Mesothelial cell of epicardium (in vitro differentiated cells): ENCODE data around the gene ISY1. TPM values are rescaled to one million over a fixed set of nuclear protein-coding genes. Genes with fewer than 3 reads are reported as not detected.
"Not testable (repeated sequence)": the region's sequence is repeated elsewhere in the genome, so short reads cannot be mapped to it uniquely, and the experiment has no call there.

Experiments used
- DNase-seq, 2 experiments: peaks; one replicate each; pipeline ENCODE4 v3.0.0; 2021; ENCODE audit warnings: low spot score in 2 of 2; ENCODE audit not compliant: unreplicated experiment in 2 of 2
- H3K27ac Mint-ChIP-seq: 2 replicates; pipeline ENCODE4 v1.8.0; 2021; ENCODE audit warnings: mixed read lengths
- H3K27me3 Mint-ChIP-seq: 2 replicates; pipeline ENCODE4 v1.8.0; 2021; ENCODE audit warnings: low read depth, mixed read lengths
- H3K36me3 Mint-ChIP-seq: 2 replicates; pipeline ENCODE4 v1.8.0; 2021; ENCODE audit warnings: mixed read lengths
- H3K4me1 Mint-ChIP-seq: 2 replicates; pipeline ENCODE4 v1.8.0; 2021; ENCODE audit warnings: mixed read lengths
- H3K4me3 Mint-ChIP-seq: 2 replicates; pipeline ENCODE4 v1.8.0; 2021; ENCODE audit warnings: mild to moderate bottlenecking, moderate library complexity, mixed read lengths
- H3K9me3 Mint-ChIP-seq: 2 replicates; pipeline ENCODE4 v1.8.0; 2021; ENCODE audit warnings: mixed read lengths
- CTCF ChIP-seq: fragments of 200-600 bp; sonication (generic); IDR thresholded peaks from one replicate; pipeline ENCODE4 v1.5.0; 2021; ENCODE audit warnings: antibody characterized with exemption; ENCODE audit not compliant: unreplicated experiment
- total RNA-seq: library from RNA; stranded (reverse); gene quantifications from 3 replicates; pipeline ENCODE4 v1.2.1, GENCODE V29; 2021

The ISY1 gene
- total RNA-seq, 1 donor from 2014 or later, result 40.3 TPM

- Mint-ChIP-seq H3K27ac (no peak overlapping the region), H3K4me3 (no peak overlapping the region), H3K9me3 (peaks cover 19% of the 10 kb centered on the region), H3K36me3 (peaks cover 29% of the 10 kb centered on the region), H3K4me1 (peaks cover 5% of the 10 kb centered on the region), H3K27me3 (no peaks in the 10 kb centered on the region)
- no peak for DNase-seq
- no peak for TF ChIP-seq CTCF
Observed at GRCh38 chr3:129100274-129100673, 60.6 kb downstream of the ISY1 start.

DNA sequence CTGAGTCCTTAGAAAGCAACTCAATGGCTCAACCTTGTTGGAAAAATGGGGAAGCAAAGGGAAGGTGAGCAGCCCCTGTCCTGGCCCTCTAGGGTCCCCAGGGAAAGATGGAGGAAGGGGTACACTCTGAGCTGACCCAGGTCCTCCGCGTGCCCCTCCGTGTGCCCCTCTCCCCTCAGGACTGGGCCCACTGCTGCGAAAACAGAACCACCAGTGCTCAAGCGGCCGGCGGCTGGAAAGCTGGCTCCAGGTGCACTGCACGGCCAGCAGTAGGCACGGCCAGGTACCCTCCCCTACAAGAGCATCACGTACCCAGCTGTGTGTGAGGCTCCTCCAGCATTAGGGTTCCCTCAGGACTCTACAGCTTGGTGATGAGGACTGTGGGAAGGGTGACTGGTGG lies 65.6 kb downstream of the ISY1 start:
- Mint-ChIP-seq H3K4me1 (no peaks in the 10 kb centered on the region), H3K27ac (no peak overlapping the region), H3K27me3 (no peaks in the 10 kb centered on the region)

GRCh38 chr3:129088312-129088711 lies 72.6 kb downstream of the ISY1 start:
- not testable (repeated sequence) for H3K27me3 Mint-ChIP-seq, H3K9me3 Mint-ChIP-seq, DNase-seq, H3K27ac Mint-ChIP-seq, H3K4me3 Mint-ChIP-seq, H3K36me3 Mint-ChIP-seq, H3K4me1 Mint-ChIP-seq

More for the DNA sequence above, 65.6 kb downstream of the ISY1 start:
- Mint-ChIP-seq H3K9me3 (peaks cover 19% of the 10 kb centered on the region), H3K36me3 (peaks cover 33% of the 10 kb centered on the region), H3K4me3 (no peak overlapping the region)
- no peak for TF ChIP-seq CTCF
- DNase-seq, result no peak

DNA sequence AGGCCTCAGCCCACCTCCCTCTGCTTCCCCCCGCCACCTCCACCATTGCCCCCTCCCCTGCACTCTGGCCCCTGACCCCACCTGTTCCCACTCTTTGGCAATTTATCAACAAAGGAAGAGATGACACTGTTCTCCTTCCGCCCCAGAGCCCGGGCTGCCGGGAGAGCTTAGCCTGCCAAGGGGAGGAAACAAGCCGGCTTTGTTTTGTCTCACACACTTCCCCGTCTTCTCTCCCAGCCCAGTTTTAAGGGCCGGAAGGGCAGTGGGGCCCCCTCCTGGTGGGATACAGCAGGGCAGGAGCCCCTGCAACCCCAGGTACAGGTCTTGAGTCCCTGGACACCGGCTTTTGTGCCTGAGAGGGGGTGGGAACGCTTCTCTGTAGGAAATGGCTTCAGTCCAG lies 73.0 kb downstream of the ISY1 start:
- not testable (repeated sequence) for H3K27ac Mint-ChIP-seq
- DNase-seq, result peak in 1 of 2 experiments; percentile 53

GRCh38 chr3:129087138-129087702 lies 73.6 kb downstream of the ISY1 start:
- no peak for DNase-seq
- no peaks in the 10 kb centered on the region for H3K4me1 Mint-ChIP-seq
- H3K4me3 Mint-ChIP-seq, result no peak overlapping the region
- H3K27me3 Mint-ChIP-seq, result no peaks in the 10 kb centered on the region
- no peaks in the 10 kb centered on the region for H3K9me3 Mint-ChIP-seq
- peak overlapping the region; percentile 21 for H3K27ac Mint-ChIP-seq
- TF ChIP-seq CTCF, result no peak
- H3K36me3 Mint-ChIP-seq, result peaks cover 2% of the 10 kb centered on the region

More for the DNA sequence above, 73.0 kb downstream of the ISY1 start:
- H3K4me3 Mint-ChIP-seq, H3K27me3 Mint-ChIP-seq, H3K4me1 Mint-ChIP-seq, H3K36me3 Mint-ChIP-seq, H3K9me3 Mint-ChIP-seq: not testable (repeated sequence)

DNA sequence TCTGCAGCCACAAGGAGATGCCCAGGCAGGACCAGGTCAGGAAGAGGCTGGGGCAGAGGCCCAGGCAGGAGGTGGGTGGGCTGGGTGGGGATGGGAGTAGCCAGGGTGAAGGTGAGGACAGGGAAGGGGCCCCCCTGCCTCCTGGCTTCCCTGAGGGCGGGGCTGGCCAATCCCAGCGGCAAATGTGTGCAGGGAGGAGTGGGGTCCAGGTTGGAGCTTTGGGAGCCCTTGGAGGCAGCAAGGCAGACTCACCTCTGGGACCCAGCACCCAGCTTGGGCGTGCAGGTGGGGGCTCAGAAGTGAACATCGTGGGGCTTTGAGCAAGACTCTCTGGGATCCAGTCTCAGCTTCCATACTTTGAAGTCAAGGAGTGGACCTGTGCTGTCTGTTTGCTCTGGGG lies 75.0 kb downstream of the ISY1 start:
- Mint-ChIP-seq H3K9me3 (no peaks in the 10 kb centered on the region), H3K4me1 (no peaks in the 10 kb centered on the region), H3K36me3 (no peaks in the 10 kb centered on the region), H3K27me3 (peaks cover 1% of the 10 kb centered on the region), H3K27ac (no peak overlapping the region), H3K4me3 (no peak overlapping the region)
- DNase-seq, result no peak
- no peak for TF ChIP-seq CTCF

DNA sequence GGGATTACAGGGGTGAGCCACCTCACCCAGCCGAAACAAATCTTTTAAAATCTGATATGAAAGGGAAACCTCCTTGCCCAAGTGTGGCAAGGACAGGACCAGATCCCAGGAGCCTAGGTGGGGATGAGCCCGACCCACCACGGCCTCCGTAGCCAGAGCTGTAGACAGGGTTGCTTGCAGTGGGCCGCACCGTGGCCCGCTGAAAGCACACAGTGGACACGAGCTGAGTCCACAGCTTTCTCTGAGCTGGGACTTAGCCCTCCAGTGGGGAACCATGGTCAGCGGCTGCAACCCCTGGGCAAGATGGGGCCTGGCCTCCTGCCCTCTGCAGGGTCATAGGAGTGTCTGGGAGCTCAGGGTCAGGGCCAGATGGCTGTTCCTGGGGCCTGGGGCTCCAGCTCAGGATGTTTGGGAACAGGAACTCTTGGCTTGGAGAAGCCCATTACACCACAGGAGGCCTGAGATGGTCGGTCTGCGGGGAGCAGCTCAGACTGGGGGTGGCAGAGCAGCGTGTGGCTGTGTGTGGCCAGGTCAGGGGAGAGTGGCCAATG lies 75.6 kb downstream of the ISY1 start:
- no peak for DNase-seq
- Mint-ChIP-seq H3K4me1 (no peaks in the 10 kb centered on the region), H3K9me3 (no peaks in the 10 kb centered on the region), H3K4me3 (no peak overlapping the region), H3K36me3 (no peaks in the 10 kb centered on the region), H3K27ac (no peak overlapping the region), H3K27me3 (peaks cover 1% of the 10 kb centered on the region)
- no peak for TF ChIP-seq CTCF
